ENCODE measurements around the gene ST6GALNAC3.
"Not testable (repeated sequence)": the region's sequence is repeated elsewhere in the genome, so short reads cannot be mapped to it uniquely, and the experiment has no call there.

ST6GALNAC3 gene

GRCh38 chr1:76074321-76075187 lies at the start of gene ST6GALNAC3:
TSS of gene ST6GALNAC3 (plus strand) at chr1:76074746.
- DNase-seq: peak; percentile 77 to 93 (median 87)

- peak in 1 of 3 donors; percentile 29 for DNase-seq
Observed at GRCh38 chr1:76027341-76027740, 47.2 kb upstream of the ST6GALNAC3 start.

GRCh38 chr1:76029331-76029730 lies 45.2 kb upstream of the ST6GALNAC3 start:
- DNase-seq: peak in 1 of 3 donors; percentile 32

GRCh38 chr1:76031496-76031895 lies 43.0 kb upstream of the ST6GALNAC3 start:
- no peak for DNase-seq

- DNase-seq: no peak
Observed at GRCh38 chr1:76033800-76034475, 40.6 kb upstream of the ST6GALNAC3 start.

GRCh38 chr1:76035053-76035452 lies 39.5 kb upstream of the ST6GALNAC3 start:
- DNase-seq: peak in 1 of 3 donors; percentile 3

GRCh38 chr1:76037324-76037723 lies 37.2 kb upstream of the ST6GALNAC3 start:
- no peak for DNase-seq

- DNase-seq: no peak
Observed at GRCh38 chr1:76038287-76039004, 36.1 kb upstream of the ST6GALNAC3 start.

- no peak for DNase-seq
Observed at GRCh38 chr1:76046149-76046548, 28.4 kb upstream of the ST6GALNAC3 start.

GRCh38 chr1:76048219-76048618 lies 26.3 kb upstream of the ST6GALNAC3 start:
- no peak for DNase-seq

GRCh38 chr1:76048926-76049325 lies 25.6 kb upstream of the ST6GALNAC3 start:
- DNase-seq: no peak

GRCh38 chr1:76049498-76049897 lies 25.0 kb upstream of the ST6GALNAC3 start:
- no peak for DNase-seq

- not testable (repeated sequence) for DNase-seq
Observed at GRCh38 chr1:76050073-76050472, 24.5 kb upstream of the ST6GALNAC3 start.

- no peak for DNase-seq
Observed at GRCh38 chr1:76053021-76053420, 21.5 kb upstream of the ST6GALNAC3 start.

- DNase-seq: no peak
Observed at GRCh38 chr1:76054359-76054758, 20.2 kb upstream of the ST6GALNAC3 start.

GRCh38 chr1:76055987-76056386 lies 18.6 kb upstream of the ST6GALNAC3 start:
- DNase-seq: no peak

- no peak for DNase-seq
Observed at GRCh38 chr1:76059451-76059850, 15.1 kb upstream of the ST6GALNAC3 start.

GRCh38 chr1:76065270-76065669 lies 9.3 kb upstream of the ST6GALNAC3 start:
- DNase-seq: no peak

GRCh38 chr1:76066394-76066793 lies 8.2 kb upstream of the ST6GALNAC3 start:
- no peak for DNase-seq

GRCh38 chr1:76068542-76068941 lies 6.0 kb upstream of the ST6GALNAC3 start:
- no peak for DNase-seq

- DNase-seq: no peak
Observed at GRCh38 chr1:76068953-76069561, 5.5 kb upstream of the ST6GALNAC3 start.

GRCh38 chr1:76070538-76070937 lies 4.0 kb upstream of the ST6GALNAC3 start:
- no peak for DNase-seq

- DNase-seq: peak; percentile 66 to 83 (median 72)
Observed at GRCh38 chr1:76073481-76073880, 1.1 kb upstream of the ST6GALNAC3 start.
